Measurements from ENCODE around the gene CCDC102A. TPM values are rescaled to one million over a fixed set of nuclear protein-coding genes. Genes with fewer than 3 reads are reported as not detected.

Gene CCDC102A
- total RNA-seq, 1 experiment from 2014 or later, result 4.5 TPM

DNA sequence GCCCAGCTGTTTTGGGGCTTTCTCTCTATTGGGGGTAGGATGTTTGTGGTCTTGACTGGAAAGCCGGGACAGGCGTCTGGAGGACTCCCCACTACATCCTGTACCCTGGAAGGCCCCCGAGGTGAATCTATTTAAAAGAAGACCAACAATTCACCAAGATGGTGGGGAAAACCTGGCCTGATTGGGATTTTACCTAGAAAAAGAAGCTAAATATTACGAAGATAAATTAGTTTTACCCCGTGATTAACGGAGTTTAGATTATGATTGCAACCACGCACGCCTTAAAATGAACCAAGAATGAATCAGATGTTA is 779 bp upstream of the CCDC102A start (continued):
- TF ChIP-seq, protein P1, sequence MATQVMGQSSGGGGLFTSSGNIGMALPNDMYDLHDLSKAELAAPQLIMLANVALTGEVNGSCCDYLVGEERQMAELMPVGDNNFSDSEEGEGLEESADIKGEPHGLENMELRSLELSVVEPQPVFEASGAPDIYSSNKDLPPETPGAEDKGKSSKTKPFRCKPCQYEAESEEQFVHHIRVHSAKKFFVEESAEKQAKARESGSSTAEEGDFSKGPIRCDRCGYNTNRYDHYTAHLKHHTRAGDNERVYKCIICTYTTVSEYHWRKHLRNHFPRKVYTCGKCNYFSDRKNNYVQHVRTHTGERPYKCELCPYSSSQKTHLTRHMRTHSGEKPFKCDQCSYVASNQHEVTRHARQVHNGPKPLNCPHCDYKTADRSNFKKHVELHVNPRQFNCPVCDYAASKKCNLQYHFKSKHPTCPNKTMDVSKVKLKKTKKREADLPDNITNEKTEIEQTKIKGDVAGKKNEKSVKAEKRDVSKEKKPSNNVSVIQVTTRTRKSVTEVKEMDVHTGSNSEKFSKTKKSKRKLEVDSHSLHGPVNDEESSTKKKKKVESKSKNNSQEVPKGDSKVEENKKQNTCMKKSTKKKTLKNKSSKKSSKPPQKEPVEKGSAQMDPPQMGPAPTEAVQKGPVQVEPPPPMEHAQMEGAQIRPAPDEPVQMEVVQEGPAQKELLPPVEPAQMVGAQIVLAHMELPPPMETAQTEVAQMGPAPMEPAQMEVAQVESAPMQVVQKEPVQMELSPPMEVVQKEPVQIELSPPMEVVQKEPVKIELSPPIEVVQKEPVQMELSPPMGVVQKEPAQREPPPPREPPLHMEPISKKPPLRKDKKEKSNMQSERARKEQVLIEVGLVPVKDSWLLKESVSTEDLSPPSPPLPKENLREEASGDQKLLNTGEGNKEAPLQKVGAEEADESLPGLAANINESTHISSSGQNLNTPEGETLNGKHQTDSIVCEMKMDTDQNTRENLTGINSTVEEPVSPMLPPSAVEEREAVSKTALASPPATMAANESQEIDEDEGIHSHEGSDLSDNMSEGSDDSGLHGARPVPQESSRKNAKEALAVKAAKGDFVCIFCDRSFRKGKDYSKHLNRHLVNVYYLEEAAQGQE (IDR thresholded peaks at IDR 0.05; ENCODE audit: low read depth), result no peak
- TF ChIP-seq SP1 (IDR thresholded peaks at IDR 0.05; ENCODE audit: low read depth) (no peak), ELF1 (IDR thresholded peaks at IDR 0.05; ENCODE audit: borderline replicate concordance, low read depth) (no peak), EGR1 (IDR thresholded peaks at IDR 0.05; ENCODE audit: low read depth) (no peak), RAD21 (IDR thresholded peaks at IDR 0.05; ENCODE audit: low read depth) (no peak)

DNA sequence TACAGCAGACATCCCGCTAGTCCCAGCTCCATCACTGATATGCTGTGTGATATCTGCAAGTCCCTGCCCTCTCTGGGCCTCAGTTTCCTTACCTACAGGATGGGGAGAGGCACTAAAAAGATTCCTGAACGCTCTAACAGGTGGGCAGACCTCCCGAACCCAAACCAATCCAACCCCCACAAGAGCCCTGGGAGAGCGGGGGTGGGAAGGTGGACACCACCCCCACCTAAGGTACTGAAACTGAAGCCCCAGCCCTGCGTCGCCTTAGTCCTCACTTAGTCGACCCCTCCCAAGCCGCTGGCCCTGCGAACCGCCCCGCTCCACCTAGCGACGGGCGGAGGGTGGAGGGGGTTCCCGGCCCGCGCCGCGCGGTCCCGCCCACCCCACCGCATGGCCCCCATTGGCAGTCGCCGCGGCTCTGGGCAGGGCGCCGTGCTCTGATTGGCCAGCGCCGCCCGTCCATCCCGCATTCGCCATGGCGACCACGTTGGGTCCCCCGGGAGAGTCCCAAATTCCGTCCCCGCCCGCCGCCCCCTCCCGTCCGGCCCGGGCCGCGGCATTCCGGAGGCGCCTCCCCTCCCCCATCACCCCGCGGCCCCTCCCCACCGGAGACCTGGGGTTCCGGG is 578 bp downstream of the CCDC102A start:
- Histone ChIP-seq H3K4me3 (replicated peaks in 1 of 2; ENCODE audit: low read depth in 1 of 2, low read length in 2 of 2) (peak overlapping the region; percentile 62 to 76), H3K36me3 (ENCODE audit: control insufficient read depth in 1 of 2, insufficient read depth in 2 of 2, low read length in 2 of 2) (peaks cover 0 to 4% of the 10 kb centered on the region in 2 experiments; a peak in 1 of 4 replicates), H3K9me2 (ENCODE audit: insufficient read depth) (no peaks in the 10 kb centered on the region), H2AFZ (ENCODE audit: low read depth, low read length, poor library complexity, severe bottlenecking) (no peak overlapping the region), H4K20me1 (ENCODE audit: insufficient read depth) (no peaks in the 10 kb centered on the region), H3K4me1 (ENCODE audit: control insufficient read depth in 1 of 2, insufficient read depth in 2 of 2, low read length in 2 of 2) (peaks cover 17 to 44% of the 10 kb centered on the region in 2 experiments), H3K4me2 (ENCODE audit: low read length) (peak overlapping the region; percentile 99), H3K9me3 (ENCODE audit: control insufficient read depth in 1 of 2, insufficient read depth in 1 of 2, low read depth in 1 of 2, low read length in 2 of 2) (no peaks in the 10 kb centered on the region), H3K79me2 (ENCODE audit: insufficient read depth, low read length) (peaks cover 21% of the 10 kb centered on the region; the same call in 1 of the 2 replicates), H3K27me3 (ENCODE audit: insufficient read depth, low read length) (no peaks in the 10 kb centered on the region), H3K9ac (ENCODE audit: low read length) (peak overlapping the region; percentile 79), H3K27ac (ENCODE audit: low read depth, low read length) (peak overlapping the region; percentile 92; the same call in 1 of the 2 replicates)
- peak; percentile 79 for DNase-seq (ENCODE audit: low read depth, low spot score)
- ATAC-seq, result peak; percentile 96
- ChIA-PET RAD21 (ENCODE audit: low non-redundant PET in 1 of 2, low total read pairs in 2 of 2, uncharacterized antibody in 2 of 2, unreplicated experiment in 2 of 2) (no interaction called here), POLR2A (no interaction called here), CTCF (no interaction called here)
- intact Hi-C loops (cut with micrococcal nuclease), result loop anchor here (5.0 kb wide), 1 partner anchor 48 kb away; the partner anchor contains the start of gene DOK4
- BruUV-seq (replicated peaks), result no TSS peak
- TF ChIP-seq RAD21 (IDR thresholded peaks at IDR 0.05; ENCODE audit: low read depth) (no peak), CBX3 (IDR thresholded peaks at IDR 0.05; ENCODE audit: low read depth) (no peak), ELF1 (IDR thresholded peaks at IDR 0.05; ENCODE audit: borderline replicate concordance, low read depth) (no peak), SP1 (IDR thresholded peaks at IDR 0.05; ENCODE audit: low read depth) (peak; percentile 91), EZH2 (IDR thresholded peaks at IDR 0.05) (no peak), ZBTB33 (IDR thresholded peaks at IDR 0.05; ENCODE audit: extremely low read depth, insufficient replicate concordance, low read length) (no peak), FOSL1 (IDR thresholded peaks at IDR 0.05; ENCODE audit: low read depth) (no peak), JUND (IDR thresholded peaks at IDR 0.05) (no peak), TCF7L2 (IDR thresholded peaks at IDR 0.05; ENCODE audit: borderline replicate concordance, extremely low read depth, insufficient read depth, insufficient read length) (no peak), YY1 (IDR thresholded peaks at IDR 0.05; ENCODE audit: extremely low read depth, insufficient replicate concordance, low read depth, low read length) (no peak), POLR2A (IDR thresholded peaks at IDR 0.05; ENCODE audit: borderline replicate concordance, extremely low read depth, insufficient read depth, insufficient read length) (no peak), POLR2AphosphoS5 (IDR thresholded peaks at IDR 0.05; ENCODE audit: low read depth, low read length) (peak; percentile 79), SRF (IDR thresholded peaks at IDR 0.05; ENCODE audit: low read depth) (no peak)
- TF ChIP-seq, protein P1 (IDR thresholded peaks at IDR 0.05; ENCODE audit: low read depth), result no peak

All from HCT116 (cell line).